K562 (cell line): ENCODE results near the gene LASP1. TPM values are rescaled to one million over a fixed set of nuclear protein-coding genes. Genes with fewer than 3 reads are reported as not detected.

Source experiments
- ATAC-seq: fragments of 200-7000 bp; cut with Tn5 transposase; 3 replicates; pipeline ENCODE4 v1.9.1; 2020; ENCODE audit warnings: moderate library complexity
- BruUV-seq: library from RNA; stranded (reverse); fragments of 400-500 nt; replicated peaks from 2 replicates; lab custom pipeline; 2021; lab: Mats Ljungman, UMichigan
- CTCF ChIA-PET: fragments of 300-600 bp; formaldehyde crosslinking; extraction: SDS; loops from one replicate; lab custom pipeline; 2021; ENCODE audit warnings: low intra/inter-chr PET ratio; lab: Yijun Ruan, JAX
- POLR2A ChIA-PET: fragments of 300-600, 350-650 bp; sonication (Branson Sonifier 250); formaldehyde crosslinking; extraction: SDS; loops from one replicate; lab custom pipeline; 2021; ENCODE audit warnings: antibody characterized with exemption, inconsistent platforms; lab: Yijun Ruan, JAX
- DNase-seq, 4 experiments: peaks; one replicate each; pipeline versions ENCODE4 v3.0.0 to v3.0.0-alpha.2; 2011 to 2018; ENCODE audit warnings: low spot score in 3 of 4, mixed read lengths in 3 of 4; ENCODE audit errors: extremely low read depth in 1 of 4
- FAIRE-seq: peaks from 2 replicates; lab custom pipeline; 2011; peaks lifted over from hg19 to GRCh38; lab: Jason Lieb, UNC
- H2AFZ ChIP-seq: 2 replicates; pipeline ENCODE4 v1.6.0; 2011; ENCODE audit warnings: low read depth, low read length, control low read depth, inconsistent platforms
- H3K27ac ChIP-seq: fragments of 200-600 bp; 3 replicates; pipeline ENCODE4 v1.8.0; 2011; ENCODE audit warnings: low read depth, mild to moderate bottlenecking, control low read depth, inconsistent platforms, low read length, moderate library complexity, mixed read lengths; ENCODE audit errors: extremely low read depth
- H3K27me3 ChIP-seq, 2 experiments: fragments of 300-600 bp in 1 of 2; 2 replicates in 1 of 2; 3 replicates in 1 of 2; pipeline versions ENCODE4 v1.6.0 to v1.8.0; 2011; ENCODE audit warnings: inconsistent platforms in 2 of 2, low read length in 2 of 2, mild to moderate bottlenecking in 1 of 2, mixed read lengths in 1 of 2, moderate library complexity in 1 of 2; ENCODE audit not compliant: control insufficient read depth in 2 of 2, insufficient read depth in 2 of 2
- H3K36me3 ChIP-seq: fragments of 300-600 bp; 3 replicates; pipeline ENCODE4 v1.8.0; 2011; ENCODE audit warnings: mild to moderate bottlenecking, low read length, inconsistent platforms; ENCODE audit not compliant: control insufficient read depth, insufficient read depth
- H3K4me1 ChIP-seq, 2 experiments: fragments of 200-600 bp in 1 of 2; replicated peaks in 1 of 2; 2 replicates in 1 of 2; 3 replicates in 1 of 2; pipeline versions ENCODE4 v1.5.1 to v1.8.0; 2011; ENCODE audit warnings: inconsistent platforms in 2 of 2, low read length in 2 of 2, mild to moderate bottlenecking in 1 of 2, mixed read lengths in 1 of 2, moderate library complexity in 1 of 2; ENCODE audit not compliant: control insufficient read depth in 2 of 2, insufficient read depth in 2 of 2
- H3K4me2 ChIP-seq: 2 replicates; pipeline ENCODE4 v1.6.1; 2011; ENCODE audit warnings: low read length, control low read depth, inconsistent platforms, mixed read lengths; ENCODE audit not compliant: insufficient read depth
- H3K4me3 ChIP-seq: fragments of 200-600 bp; sonication (generic), shearing (Covaris generic); 2 replicates; pipeline ENCODE4 v1.5.1; 2016; ENCODE audit warnings: control low read depth, inconsistent platforms
- H3K79me2 ChIP-seq: fragments of 200-600 bp; 3 replicates; pipeline ENCODE4 v1.8.0; 2011; ENCODE audit warnings: low read length, inconsistent platforms; ENCODE audit not compliant: control insufficient read depth, insufficient read depth
- H3K9ac ChIP-seq, 2 experiments: 2 replicates each; pipeline versions ENCODE4 v1.6.0 to v1.6.1; 2011; ENCODE audit warnings: low read depth in 2 of 2, low read length in 2 of 2, control low read depth in 1 of 2, inconsistent platforms in 1 of 2, mild to moderate bottlenecking in 1 of 2, mixed read lengths in 1 of 2; ENCODE audit not compliant: insufficient read depth in 1 of 2
- H3K9me1 ChIP-seq: one replicate; pipeline ENCODE4 v1.6.0; 2011; ENCODE audit warnings: inconsistent platforms, mild to moderate bottlenecking, low read length, moderate library complexity; ENCODE audit not compliant: control insufficient read depth, insufficient read depth
- H3K9me3 ChIP-seq: replicated peaks from 2 replicates; pipeline ENCODE4 v1.5.1; 2011; ENCODE audit warnings: low read depth, low read length, inconsistent platforms; ENCODE audit not compliant: control insufficient read depth, insufficient read depth
- H4K20me1 ChIP-seq: replicated peaks from 2 replicates; pipeline ENCODE4 v1.6.1; 2011; ENCODE audit warnings: low read length, inconsistent platforms, mixed read lengths; ENCODE audit not compliant: control insufficient read depth, insufficient read depth
- AFF1 ChIP-seq, 2 experiments: fragments of 450-650 bp; IDR thresholded peaks; 2 replicates each; pipeline ENCODE4 v1.6.1; 2018; ENCODE audit warnings: mild to moderate bottlenecking in 2 of 2, low read depth in 1 of 2; ENCODE audit not compliant: partially characterized antibody in 2 of 2
- BCOR ChIP-seq: fragments of 450-650 bp; IDR thresholded peaks from 2 replicates; pipeline ENCODE4 v1.6.1; 2016
- IRF1 ChIP-seq: sonication (generic); formaldehyde crosslinking; IDR thresholded peaks from 2 replicates; pipeline ENCODE4 v1.8.0; 2022; ENCODE audit warnings: missing genetic modification reagents, mild to moderate bottlenecking, borderline replicate concordance
- NFE2L1 ChIP-seq: fragments of 450-650 bp; IDR thresholded peaks from 2 replicates; pipeline ENCODE4 v1.6.1; 2016; ENCODE audit warnings: missing genetic modification characterization, low read depth, mild to moderate bottlenecking, missing compliant biosample characterization, moderate library complexity, borderline replicate concordance
- NFRKB ChIP-seq: fragments of 450-650 bp; IDR thresholded peaks from 2 replicates; pipeline ENCODE4 v1.6.1; 2016; ENCODE audit warnings: low read depth
- PCBP1 ChIP-seq: fragments of 200-400 bp; formaldehyde crosslinking; IDR thresholded peaks from 2 replicates; pipeline ENCODE4 v1.6.1; 2018; ENCODE audit warnings: mild to moderate bottlenecking, low read depth, low read length; ENCODE audit not compliant: poor library complexity, severe bottlenecking
- PHTF2 ChIP-seq: fragments of 250-450 bp; sonication (Bioruptor Pico); IDR thresholded peaks from 2 replicates; pipeline ENCODE4 v1.5.0; 2021; ENCODE audit warnings: mild to moderate bottlenecking
- RBM25 ChIP-seq: fragments of 200-400 bp; formaldehyde crosslinking; IDR thresholded peaks from 2 replicates; pipeline ENCODE4 v1.6.1; 2018; ENCODE audit warnings: low read length, low read depth, moderate library complexity; ENCODE audit not compliant: severe bottlenecking
- SNAPC5 ChIP-seq: fragments of 250-450 bp; sonication (Bioruptor Pico); IDR thresholded peaks from 2 replicates; pipeline ENCODE4 v1.8.0; 2021; ENCODE audit warnings: moderate library complexity, mild to moderate bottlenecking, inconsistent platforms
- SREBF1 ChIP-seq: fragments of 150-350 bp; IDR thresholded peaks from 2 replicates; pipeline ENCODE4 v1.6.1; 2014; ENCODE audit warnings: antibody characterized with exemption, low read depth, low read length, borderline replicate concordance
- ZFP1 ChIP-seq: fragments of 450-650 bp; formaldehyde crosslinking; IDR thresholded peaks from 2 replicates; pipeline ENCODE4 v1.4.0; 2020; ENCODE audit warnings: mild to moderate bottlenecking, mixed read lengths
- ZNF778 ChIP-seq: fragments of 450-650 bp; formaldehyde crosslinking; IDR thresholded peaks from 2 replicates; pipeline ENCODE4 v1.4.0; 2020; ENCODE audit warnings: mild to moderate bottlenecking, moderate library complexity
- WGBS: fragments of 100-300 bp; shearing (Covaris generic); methylation state at CpG from one replicate; pipeline ENCODE4 v1.1.6; 2016; ENCODE audit warnings: low coverage, mixed read lengths; ENCODE audit not compliant: insufficient coverage; ENCODE audit errors: missing lambda C conversion rate; 5-methylcytosine and 5-hydroxymethylcytosine counted together
- in situ Hi-C: fragments of 300-500 bp; cut with MboI; formaldehyde crosslinking; loops from 4 replicates; pipeline ENCODE4 v1.15.0; 2018; ENCODE audit warnings: inconsistent platforms, mixed read lengths
- intact Hi-C: fragments of 100-400 bp; cut with micrococcal nuclease; formaldehyde crosslinking; loops from 2 replicates; pipeline ENCODE4 v1.14.2; 2022
- polyA plus RNA-seq, 8 experiments: library from polyadenylated mRNA; depleted of rRNA in 4 of 8; stranded (reverse) in 5 of 8; unstranded in 3 of 8; fragments of >200 nt; fragmentation: Nextera tagmentation in 2 of 8; fragmentation: Illumina TruSeq in 1 of 8; extraction: Ambion mirVana in 2 of 8; extraction: Trizol in 1 of 8; gene quantifications; 2 replicates each; pipeline versions ENCODE4 v1.2.1 to v1.2.3, GENCODE V29; 2011 to 2014; ENCODE audit warnings: inconsistent platforms in 1 of 8, missing spikeins in 1 of 8
- total RNA-seq, 7 experiments: library from RNA; depleted of rRNA in 6 of 7; stranded (reverse); fragments of >200 nt in 6 of 7; fragmentation: Illumina TruSeq in 2 of 7; extraction: Trizol in 2 of 7; gene quantifications; 2 replicates each; pipeline versions ENCODE4 v1.2.1 to v1.2.3, GENCODE V29; 2011 to 2021; ENCODE audit warnings: low replicate concordance in 1 of 7

Gene LASP1
- total and polyA plus RNA-seq, 9 of the 15 experiments (the other 6 are each of a cell fraction or from before 2014, with no cell fraction given), result 23.0 to 125 (median 55.3) TPM

GRCh38 chr17:38883592-38884526 is 14.0 kb downstream of the LASP1 start:
- Histone ChIP-seq H3K9ac (peak overlapping the region in 1 of 2 experiments; percentile 78; a peak in 2 of 4 replicates), H3K9me1 (peaks cover 6% of the 10 kb centered on the region), H3K27ac (no peak overlapping the region), H4K20me1 (peaks cover 33% of the 10 kb centered on the region), H3K79me2 (peaks cover 65% of the 10 kb centered on the region), H3K4me3 (no peak overlapping the region), H3K36me3 (peaks cover 86% of the 10 kb centered on the region; the same call in 2 of the 3 replicates), H3K27me3 (no peaks in the 10 kb centered on the region), H3K4me1 (peaks cover 9 to 11% of the 10 kb centered on the region in 2 experiments; a peak in 4 of 5 replicates), H3K9me3 (no peaks in the 10 kb centered on the region), H2AFZ (no peak overlapping the region), H3K4me2 (no peak overlapping the region)
- 88% methylated on average over 12 of the region's 19 CpGs for WGBS
- intact Hi-C loops (no loop called here), in situ Hi-C loops (no loop called here)
- ChIA-PET POLR2A (interaction anchor here (0.6 to 1.6 kb wide), 4 partner anchors 10 to 136 kb away, joined by 3 to 10 read pairs (median 4); no protein-coding TSS in a partner anchor), CTCF (no interaction called here)
- DNase-seq, result no peak
- TF ChIP-seq SREBF1 (no peak), ZFP1 (CRISPR knock-in tag) (no peak), NFRKB (no peak), BCOR (peak; percentile 83), PHTF2 (no peak), RBM25 (peak; percentile 44), SNAPC5 (CRISPR knock-in tag) (no peak), IRF1 (CRISPR knock-in tag) (no peak), NFE2L1 (no peak), AFF1 (IDR thresholded peaks at IDR 0.05; ENCODE audit: low read depth in 1 of 2, partially characterized antibody in 2 of 2) (no peak), ZNF778 (no peak), PCBP1 (no peak)
- ATAC-seq, result no peak
- no TSS peak for BruUV-seq
- FAIRE-seq, result no peak
